ENCODE measurements around the gene ZNF275.

DNA sequence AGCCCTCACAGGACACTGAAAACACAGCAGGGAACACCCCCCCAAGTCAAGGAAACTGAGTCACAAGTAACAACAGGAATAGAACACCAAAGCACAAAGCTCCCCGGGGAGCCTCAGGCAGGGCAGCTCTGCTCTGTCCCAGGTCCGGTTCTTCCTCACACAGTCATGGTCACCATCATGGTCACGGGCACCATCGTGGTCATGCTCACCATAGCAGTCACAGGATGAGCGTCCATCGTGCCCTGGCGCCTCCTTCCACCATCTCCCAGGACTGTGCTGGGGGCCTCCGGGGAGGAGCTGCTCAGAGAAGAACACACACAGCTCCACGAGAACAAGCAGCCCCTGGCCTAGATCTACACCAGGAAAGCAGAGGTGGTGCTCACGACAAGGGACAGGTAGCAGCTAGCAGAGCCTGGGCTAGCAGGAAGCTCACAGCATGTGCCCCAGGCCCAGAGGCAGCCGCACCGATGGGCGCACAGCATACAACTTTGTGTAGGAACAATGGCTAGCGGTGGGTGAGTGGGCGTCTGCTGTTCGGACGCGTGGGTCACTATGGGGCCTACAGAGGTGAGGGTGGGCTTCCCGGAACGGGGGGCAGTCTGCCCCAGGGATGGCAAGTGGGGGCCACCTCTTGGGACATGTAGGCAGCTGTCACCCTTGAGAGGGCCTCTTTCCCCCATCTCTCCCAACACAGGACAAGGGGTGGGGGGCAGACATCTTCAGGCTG is 15.8 kb upstream of the ZNF275 start:
- TF ChIP-seq, protein P1, sequence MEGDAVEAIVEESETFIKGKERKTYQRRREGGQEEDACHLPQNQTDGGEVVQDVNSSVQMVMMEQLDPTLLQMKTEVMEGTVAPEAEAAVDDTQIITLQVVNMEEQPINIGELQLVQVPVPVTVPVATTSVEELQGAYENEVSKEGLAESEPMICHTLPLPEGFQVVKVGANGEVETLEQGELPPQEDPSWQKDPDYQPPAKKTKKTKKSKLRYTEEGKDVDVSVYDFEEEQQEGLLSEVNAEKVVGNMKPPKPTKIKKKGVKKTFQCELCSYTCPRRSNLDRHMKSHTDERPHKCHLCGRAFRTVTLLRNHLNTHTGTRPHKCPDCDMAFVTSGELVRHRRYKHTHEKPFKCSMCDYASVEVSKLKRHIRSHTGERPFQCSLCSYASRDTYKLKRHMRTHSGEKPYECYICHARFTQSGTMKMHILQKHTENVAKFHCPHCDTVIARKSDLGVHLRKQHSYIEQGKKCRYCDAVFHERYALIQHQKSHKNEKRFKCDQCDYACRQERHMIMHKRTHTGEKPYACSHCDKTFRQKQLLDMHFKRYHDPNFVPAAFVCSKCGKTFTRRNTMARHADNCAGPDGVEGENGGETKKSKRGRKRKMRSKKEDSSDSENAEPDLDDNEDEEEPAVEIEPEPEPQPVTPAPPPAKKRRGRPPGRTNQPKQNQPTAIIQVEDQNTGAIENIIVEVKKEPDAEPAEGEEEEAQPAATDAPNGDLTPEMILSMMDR (IDR thresholded peaks at IDR 0.05): no peak
- TF ChIP-seq POLR2A (IDR thresholded peaks at IDR 0.05): no peak
